Measurements from ENCODE around the gene THAP5.

DNA sequence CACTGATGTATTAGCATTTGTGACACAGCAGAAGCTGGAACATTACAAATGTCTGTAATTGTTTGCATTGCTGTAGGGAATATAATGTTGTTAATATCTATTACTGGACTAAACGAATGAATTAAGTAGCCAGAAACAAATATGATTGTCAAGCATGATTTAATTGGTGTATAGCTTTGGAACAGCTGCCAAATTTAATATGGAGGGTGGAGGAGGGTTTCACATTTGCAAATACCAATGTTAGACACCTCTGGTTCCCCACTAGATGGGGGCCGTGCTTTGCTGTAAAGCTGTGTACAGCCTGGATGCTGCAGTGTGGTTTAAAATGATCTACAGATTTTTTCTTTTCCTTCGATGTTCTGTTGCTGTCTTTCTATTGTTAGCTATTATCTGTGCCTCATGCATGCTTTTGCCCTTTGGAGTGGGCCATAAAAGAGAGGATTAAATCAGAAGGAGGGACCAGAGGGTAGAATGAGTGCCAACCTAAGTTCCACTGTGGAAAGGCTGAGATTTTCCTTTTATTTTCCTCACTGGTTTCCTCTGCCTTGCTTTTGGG, 23.2 kb upstream of the THAP5 start:
- TF ChIP-seq, protein P1, sequence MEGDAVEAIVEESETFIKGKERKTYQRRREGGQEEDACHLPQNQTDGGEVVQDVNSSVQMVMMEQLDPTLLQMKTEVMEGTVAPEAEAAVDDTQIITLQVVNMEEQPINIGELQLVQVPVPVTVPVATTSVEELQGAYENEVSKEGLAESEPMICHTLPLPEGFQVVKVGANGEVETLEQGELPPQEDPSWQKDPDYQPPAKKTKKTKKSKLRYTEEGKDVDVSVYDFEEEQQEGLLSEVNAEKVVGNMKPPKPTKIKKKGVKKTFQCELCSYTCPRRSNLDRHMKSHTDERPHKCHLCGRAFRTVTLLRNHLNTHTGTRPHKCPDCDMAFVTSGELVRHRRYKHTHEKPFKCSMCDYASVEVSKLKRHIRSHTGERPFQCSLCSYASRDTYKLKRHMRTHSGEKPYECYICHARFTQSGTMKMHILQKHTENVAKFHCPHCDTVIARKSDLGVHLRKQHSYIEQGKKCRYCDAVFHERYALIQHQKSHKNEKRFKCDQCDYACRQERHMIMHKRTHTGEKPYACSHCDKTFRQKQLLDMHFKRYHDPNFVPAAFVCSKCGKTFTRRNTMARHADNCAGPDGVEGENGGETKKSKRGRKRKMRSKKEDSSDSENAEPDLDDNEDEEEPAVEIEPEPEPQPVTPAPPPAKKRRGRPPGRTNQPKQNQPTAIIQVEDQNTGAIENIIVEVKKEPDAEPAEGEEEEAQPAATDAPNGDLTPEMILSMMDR (conservative IDR thresholded peaks at IDR 0.05; ENCODE audit: low read depth, low read length): peak; percentile 66
- TF ChIP-seq EZH2phosphoT487 (IDR thresholded peaks at IDR 0.05; ENCODE audit: borderline replicate concordance, low read length) (no peak), EZH2 (IDR thresholded peaks at IDR 0.05; ENCODE audit: low read length, unreplicated experiment) (no peak)
